Superior temporal gyrus (tissue), 1 donor: ENCODE measurements around the gene PPM1G.

ENCODE experiments used
- DNase-seq: peaks from one replicate; pipeline ENCODE4 v3.0.0-alpha.2; 2016; ENCODE audit errors: extremely low spot score

PPM1G gene

DNA sequence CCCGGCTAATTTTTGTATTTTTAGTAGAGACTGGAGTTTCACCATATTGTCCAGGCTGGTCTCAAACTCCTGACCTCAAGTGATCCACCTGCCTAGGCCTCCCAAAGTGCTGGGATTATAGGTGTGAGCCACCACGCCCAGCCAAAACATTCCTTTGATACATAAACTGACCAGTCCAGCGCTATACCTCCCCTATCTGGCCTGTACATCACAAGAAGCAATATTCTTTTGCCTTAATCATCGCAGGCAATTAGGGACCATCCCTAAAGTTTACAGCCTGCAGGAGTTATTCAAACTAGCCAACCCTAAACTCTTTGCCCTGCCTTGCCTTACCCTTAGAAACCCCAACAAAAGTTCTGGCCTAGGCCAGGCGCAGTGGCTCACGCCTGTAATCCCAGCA lies 6.8 kb upstream of the PPM1G start:
- no peak for DNase-seq

DNA sequence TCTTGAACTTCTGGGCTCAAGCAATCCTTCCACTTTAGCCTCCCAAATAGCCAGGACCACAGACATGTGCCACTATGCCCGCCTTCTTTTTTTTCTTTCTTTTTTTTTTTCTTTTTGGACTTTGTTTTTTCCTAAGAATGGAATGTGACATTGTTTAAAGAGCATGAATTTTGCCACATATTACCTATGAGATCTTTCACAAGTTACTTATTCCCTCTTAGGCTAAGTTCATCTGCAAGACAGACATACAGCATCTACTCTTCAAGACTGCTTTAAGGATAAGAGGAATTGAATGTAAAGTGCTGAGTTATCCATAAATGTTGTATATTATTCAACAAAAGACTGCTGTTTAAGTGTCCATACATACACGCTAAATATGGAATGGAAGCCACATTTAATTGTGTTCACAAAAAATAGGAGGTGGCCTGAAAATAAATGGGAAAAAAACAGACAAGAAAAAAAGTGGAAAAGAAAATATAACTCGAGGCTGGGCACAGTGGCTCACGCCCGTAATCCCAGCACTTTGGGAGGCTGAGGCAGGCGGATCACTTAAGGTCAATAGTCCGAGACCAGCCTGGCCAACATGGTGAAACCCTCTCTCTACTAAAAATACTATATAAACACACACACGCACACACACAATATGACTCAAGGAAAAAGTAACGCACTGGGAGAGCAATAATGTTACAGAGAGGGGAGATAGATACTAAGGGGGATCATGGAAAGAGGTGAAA lies 3.2 kb upstream of the PPM1G start:
- DNase-seq = no peak

DNA sequence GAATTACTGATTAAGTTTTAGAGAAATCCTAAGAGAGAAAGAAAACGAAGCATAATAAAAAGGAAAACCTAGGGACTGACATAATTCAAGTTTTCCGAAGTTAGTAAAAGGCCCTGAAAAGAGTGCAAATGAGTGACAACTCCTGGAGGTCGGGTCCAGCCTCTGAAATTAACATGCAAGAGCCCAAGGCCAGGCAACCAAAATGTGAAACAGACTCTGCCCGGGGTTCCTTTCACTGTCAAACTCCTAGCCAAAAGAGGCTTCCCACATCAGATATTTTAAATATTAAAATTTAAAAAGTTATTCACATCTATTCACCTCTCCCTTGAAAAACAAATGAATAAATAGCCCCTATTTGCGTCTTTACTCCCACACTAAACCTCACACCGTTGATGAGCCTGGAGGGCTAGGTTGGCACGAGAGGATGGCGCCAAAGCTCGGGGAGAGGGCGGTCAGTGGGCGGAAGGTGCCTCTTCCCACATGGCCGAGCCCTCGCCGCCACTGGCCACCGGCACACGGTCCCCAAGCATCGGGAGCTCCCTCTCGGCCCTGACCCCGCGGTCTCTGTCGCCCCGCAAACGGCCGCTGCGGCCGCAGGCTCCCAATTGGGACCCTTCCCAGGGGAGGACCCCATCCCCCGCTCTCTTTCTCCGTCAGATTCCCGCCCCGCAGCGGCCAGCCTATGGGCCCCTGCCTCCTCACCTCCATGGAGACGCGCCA lies 630 bp downstream of the PPM1G start:
- DNase-seq = no peak

- peak; percentile 59 for DNase-seq
These were observed 1.4 kb downstream of the PPM1G start for GRCh38 chr2:27407798-27408491.

- no peak for DNase-seq
These were observed 8.8 kb downstream of the PPM1G start for GRCh38 chr2:27400348-27401135.

DNA sequence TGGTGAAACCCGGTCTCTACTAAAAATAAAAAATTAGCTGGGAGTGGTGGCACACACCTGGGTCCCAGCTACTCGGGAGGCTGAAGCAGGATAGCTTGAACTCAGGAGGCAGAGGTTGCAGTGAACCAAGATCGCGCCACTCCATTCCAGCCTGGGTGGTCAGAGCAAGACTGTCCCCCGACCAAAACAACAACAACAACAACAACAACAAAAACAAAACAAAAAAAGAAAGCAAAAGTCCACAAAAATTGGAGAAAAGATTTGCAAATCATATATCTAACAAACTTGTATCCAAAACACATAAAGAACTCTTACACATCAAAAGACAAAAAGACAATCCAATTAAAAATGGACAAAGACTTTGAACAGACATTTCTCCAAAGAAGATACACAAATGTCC lies 10.4 kb downstream of the PPM1G start:
- no peak for DNase-seq

- no peak for DNase-seq
These were observed 16.2 kb downstream of the PPM1G start for GRCh38 chr2:27393225-27393624.

GRCh38 chr2:27390822-27391679 lies 18.3 kb downstream of the PPM1G start:
- no peak for DNase-seq

- no peak for DNase-seq
These were observed 27.7 kb downstream of the PPM1G start for GRCh38 chr2:27381577-27382181.

DNA sequence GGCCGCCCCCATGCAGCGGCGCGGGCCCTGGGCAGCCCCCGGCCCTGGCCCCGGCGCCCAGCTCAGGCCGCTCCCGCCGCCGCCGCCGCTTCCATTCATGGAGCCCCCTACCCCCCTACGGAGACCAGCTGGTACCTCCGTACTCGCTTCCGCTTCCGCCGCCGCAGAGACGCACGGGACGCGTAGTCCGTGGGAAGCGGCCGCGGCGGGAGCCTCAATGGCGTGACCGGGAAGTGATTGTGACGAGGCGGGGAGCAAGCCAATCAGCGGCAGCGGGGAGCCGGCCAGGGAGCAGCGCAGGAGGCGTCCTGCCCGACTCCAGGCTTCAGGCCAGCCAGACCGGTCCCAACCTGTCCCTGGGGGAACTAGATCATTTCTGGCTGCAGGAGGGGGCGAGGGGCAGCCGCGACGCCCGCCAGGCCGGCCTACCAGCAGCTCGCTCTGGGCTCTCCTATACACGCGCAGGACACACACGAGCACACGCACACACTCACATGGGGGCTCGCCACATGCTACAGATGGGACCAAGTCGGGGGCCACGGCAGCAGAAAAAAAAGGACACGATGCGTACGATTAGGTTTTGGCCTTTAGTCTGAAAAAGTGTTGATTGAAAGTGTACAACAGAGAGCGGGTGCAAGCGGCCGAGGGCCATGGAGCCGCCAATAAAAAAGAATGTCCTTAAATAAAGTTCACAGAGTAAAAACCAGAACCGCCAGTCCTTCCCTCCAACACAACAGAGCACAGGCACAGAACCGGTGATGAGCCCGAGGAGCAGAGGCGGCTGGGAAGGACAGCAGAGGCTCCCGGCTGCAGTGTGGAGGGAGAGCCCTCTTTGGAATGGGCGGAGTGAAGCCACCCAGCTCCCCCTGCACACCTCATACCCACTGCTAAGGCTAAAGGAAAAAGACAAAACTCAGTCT lies 28.5 kb downstream of the PPM1G start, which contains the start of gene ZNF513:
ZNF513 (minus strand) TSS at position 109 of the 920 bp plus-strand sequence. CDS start 208 bp downstream, outside the sequence.
- peak; percentile 98 for DNase-seq

DNA sequence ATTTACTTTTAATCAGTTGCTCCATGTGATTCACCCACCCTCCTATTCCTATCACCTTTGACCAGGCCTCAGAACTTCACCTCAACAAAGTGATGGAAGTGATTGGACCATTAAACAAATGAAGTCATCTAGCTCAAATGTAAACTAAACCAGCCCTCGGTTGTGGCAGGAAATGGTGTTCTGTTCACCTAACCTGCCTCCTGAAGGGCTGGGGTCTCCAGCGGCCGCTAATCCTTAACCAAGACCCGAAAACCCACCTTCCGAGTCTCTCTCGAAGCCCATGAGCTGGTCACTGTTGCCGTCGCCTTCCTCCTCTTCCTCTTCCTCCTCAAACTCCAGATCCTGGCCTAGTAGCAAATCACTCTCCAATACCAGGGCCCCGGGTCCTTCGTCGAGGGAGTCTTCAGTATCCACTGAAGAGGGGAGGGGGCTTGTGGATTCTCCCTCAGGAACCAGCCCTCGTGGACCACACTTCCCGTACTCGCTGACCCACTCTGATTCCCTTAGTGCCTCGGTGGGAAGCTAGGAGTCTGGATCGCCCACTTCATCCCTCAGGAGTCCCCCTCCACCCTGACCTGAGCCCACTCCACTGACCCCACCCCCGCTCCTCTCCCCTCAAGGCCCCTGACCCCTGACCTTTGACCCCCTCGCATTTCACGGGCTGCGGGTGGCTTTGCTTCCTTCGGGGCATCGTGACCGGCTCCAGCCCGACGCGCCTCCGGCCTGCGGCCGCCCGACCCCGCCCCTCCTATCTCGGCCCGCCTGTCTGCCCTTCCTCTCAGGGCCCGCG lies 29.4 kb downstream of the PPM1G start:
- DNase-seq = peak; percentile 42

DNA sequence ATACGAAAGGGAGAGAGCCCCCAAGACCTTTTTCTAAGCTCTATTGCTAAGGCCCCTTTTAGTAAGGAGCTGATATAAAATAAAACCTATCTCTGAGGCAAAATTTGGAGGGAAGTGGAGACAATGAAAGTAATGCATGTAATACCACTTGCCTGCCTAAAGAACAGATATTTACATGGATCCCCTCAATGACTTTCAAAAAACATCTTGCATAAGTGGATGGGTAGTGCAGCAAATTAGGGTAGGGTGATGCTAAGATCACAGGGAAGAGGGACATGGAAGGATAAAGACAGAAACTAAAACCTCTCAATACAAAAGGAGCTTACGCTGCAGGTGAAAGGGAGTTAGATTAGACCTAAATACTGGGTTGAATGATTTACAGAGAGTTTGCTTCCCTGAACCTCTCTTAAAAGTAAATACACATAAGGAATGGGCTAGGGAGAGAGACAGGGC lies 30.0 kb downstream of the PPM1G start:
- peak; percentile 11 for DNase-seq

DNA sequence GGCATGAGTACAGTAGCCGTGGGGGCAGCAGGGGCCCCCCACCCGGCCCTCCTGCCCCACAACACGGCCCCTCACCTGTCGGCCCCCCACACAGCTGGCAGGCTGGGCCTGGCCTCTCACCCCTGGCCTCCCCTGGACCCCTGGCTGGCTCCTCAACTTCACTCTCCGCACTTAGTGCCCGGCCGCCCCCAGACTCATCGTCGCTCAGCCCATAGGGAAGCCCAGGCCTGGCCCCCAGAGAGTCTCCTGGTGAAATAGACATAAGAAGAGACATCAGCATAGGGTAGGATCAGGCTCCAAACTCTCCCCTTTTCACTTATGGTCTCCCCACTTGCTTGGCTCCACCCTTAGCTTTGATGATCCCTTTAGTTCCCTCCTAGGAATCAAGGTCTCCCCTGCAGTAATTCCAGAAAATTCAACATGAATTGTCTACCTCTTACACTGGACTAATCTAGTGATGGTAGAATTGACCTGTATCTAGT lies 30.5 kb downstream of the PPM1G start:
- DNase-seq = no peak

DNA sequence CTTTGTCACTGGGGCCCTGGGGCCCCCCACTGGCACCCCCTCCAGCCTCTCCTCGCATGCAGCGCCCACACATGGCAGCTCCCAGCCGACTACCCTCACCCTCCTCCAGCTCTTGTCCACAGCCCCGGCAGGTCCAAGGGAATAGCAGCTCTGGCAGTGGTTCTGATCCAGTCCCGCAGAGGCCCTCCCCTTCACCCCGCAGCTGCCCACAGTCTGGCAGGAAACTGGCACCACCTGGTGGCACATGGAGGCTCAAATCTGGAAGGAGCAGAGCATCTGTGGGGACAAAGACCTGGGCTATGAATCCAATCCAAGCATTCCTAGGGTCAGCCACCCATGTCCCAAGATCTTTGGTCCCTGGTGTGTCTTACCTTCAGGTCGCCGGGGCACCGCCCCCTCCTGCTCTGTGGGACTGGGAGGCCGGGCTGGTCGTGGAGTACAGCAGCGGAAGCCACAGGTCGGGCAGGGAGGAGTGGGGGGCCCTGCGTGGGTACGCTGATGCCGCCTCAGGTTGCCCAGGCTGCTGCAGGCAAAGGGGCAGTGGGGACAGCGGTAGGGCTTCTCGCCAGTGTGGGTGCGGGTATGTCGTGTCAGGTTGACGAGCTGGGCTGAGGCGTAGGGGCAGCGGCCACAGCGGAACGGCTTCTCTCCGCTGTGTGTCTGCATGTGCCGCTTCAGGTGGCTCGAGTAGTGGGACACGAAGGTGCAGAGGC lies 31.1 kb downstream of the PPM1G start:
- no peak for DNase-seq

- no peak for DNase-seq
These were observed 31.7 kb downstream of the PPM1G start for GRCh38 chr2:27377618-27378095.

GRCh38 chr2:27376866-27377617 lies 32.3 kb downstream of the PPM1G start:
- no peak for DNase-seq
